Heart right ventricle (tissue), 16 donors: ENCODE data around the gene TTLL12. TPM values are rescaled to one million over a fixed set of nuclear protein-coding genes. Genes with fewer than 3 reads are reported as not detected.
A peak's percentile ranks its signal among the peaks of the same experiment; 100 is the strongest.

Experiments
- ATAC-seq, 8 donors: fragments of 200-7000 bp; cut with Tn5 transposase; one replicate each; pipeline ENCODE4 v1.9.1; 2020; ENCODE audit warnings: mild to moderate bottlenecking in 8 of 8, moderate library complexity in 8 of 8, moderate number of reproducible peaks in 1 of 8
- DNase-seq, 2 donors: peaks; one replicate each; pipeline ENCODE4 v3.0.0-alpha.2; 2020
- H3K27ac ChIP-seq, 10 donors: fragments of 200-600 bp; sonication (generic) in 2 of 10; one replicate each; pipeline versions ENCODE4 v1.5.0 to v1.8.0; 2020 to 2022; ENCODE audit warnings: mild to moderate bottlenecking in 3 of 10
- H3K27me3 ChIP-seq, 7 donors: fragments of 200-600 bp; one replicate each; pipeline ENCODE4 v1.8.0; 2021 to 2022; ENCODE audit warnings: mild to moderate bottlenecking in 2 of 7
- H3K36me3 ChIP-seq, 9 donors: fragments of 200-600 bp; sonication (generic) in 1 of 9; one replicate each; pipeline versions ENCODE4 v1.5.0 to v1.8.0; 2020 to 2022; ENCODE audit warnings: mild to moderate bottlenecking in 2 of 9
- H3K4me1 ChIP-seq, 9 donors: fragments of 200-600 bp; sonication (generic) in 1 of 9; one replicate each; pipeline versions ENCODE4 v1.5.0 to v1.8.0; 2020 to 2022; ENCODE audit warnings: mild to moderate bottlenecking in 4 of 9
- H3K4me3 ChIP-seq, 10 donors: fragments of 200-600 bp; sonication (generic) in 2 of 10; one replicate each; pipeline versions ENCODE4 v1.5.0 to v1.8.0; 2020 to 2022; ENCODE audit warnings: mild to moderate bottlenecking in 7 of 10, moderate library complexity in 2 of 10
- H3K9me3 ChIP-seq, 11 donors: fragments of 200-600 bp in 10 of 11; sonication (generic) in 2 of 11; one replicate each; pipeline versions ENCODE4 v1.5.0 to v1.8.0; 2013 to 2022; ENCODE audit warnings: mild to moderate bottlenecking in 2 of 11, control low read depth in 1 of 11, moderate library complexity in 1 of 11
- WGBS, 2 donors: extraction: QIAGEN DNeasy Blood & Tissue Kit; methylation state at CpG; one replicate each; pipeline ENCODE4 v1.1.7; 2013; ENCODE audit warnings: inconsistent platforms in 1 of 2; 5-methylcytosine and 5-hydroxymethylcytosine counted together
- intact Hi-C, 10 donors: fragments of 100-400 bp; cut with DNase I; formaldehyde crosslinking; loops; one replicate each; pipeline versions ENCODE4 v1.11.1 to v1.14.2; 2022
- polyA plus RNA-seq, 2 donors: library from polyadenylated mRNA; stranded (reverse); fragments of 200-250 nt; gene quantifications; one replicate each; pipeline ENCODE4 v1.2.3, GENCODE V29; 2013
- total RNA-seq, 10 donors: library from RNA; stranded (reverse); fragmentation: NEBNext Ultra II Directional in 3 of 10; extraction: Animal tissue kit (Norgen Biotek cat#: 25700) in 3 of 10; gene quantifications; one replicate each; pipeline versions ENCODE4 v1.2.1 to v1.2.4, GENCODE V29; 2021 to 2023
- TF ChIP-seq, protein P1 (sequence below), 9 donors: fragments of 200-600 bp; sonication (generic) in 2 of 9; IDR thresholded peaks; one replicate each; pipeline versions ENCODE4 v1.5.0 to v1.8.0; 2021 to 2022; ENCODE audit warnings: antibody characterized with exemption in 9 of 9, mild to moderate bottlenecking in 5 of 9, moderate library complexity in 1 of 9
- donor health status: Arrhythmogenic right ventricular cardiomyopathy.
- donor health status: ischemic (EF 13 %, LVEDD 7.1; RV severe dilation, severe dysfunction).
- donor health status: healthy with polysubstance abuse.
- donor health status: DM: no; HTN: yes; CAD: no.
- donor health status: DM: no; HTN: no; CAD: no.
- donor health status: ischemic (EF 25% LVEDD 6.9; RV normal size, moderate dysfunction).
- donor health status: ischemic (EF 25% LVEDD 5.7; RV mildly dilated, moderate dysfunction).
- donor health status: healthy.
- donor health status: DM: yes; HTN: yes; CAD: no.
- donor health status: Ischemic cardiomyopathy.
- donor health status: ischemic (EF 35%, LVEDD 5.7; RV mildly dilated, moderate dysfunction).
- donor health status: nonischemic (EF 11% LVEDD 7.7; RV severe dilation, severe dysfunction).
- donor health status: DM: yes; HTN: yes; CAD: no.
- donor health status: PGD.
- donor health status: ischemic (EF 29% LVEDD 5.4; RV normal size, mild dysfunction).
- donor health status: nonischemic (EF 23%, LVEDD 6.1; RV moderate dilation, normal function).

TTLL12 gene
- total and polyA plus RNA-seq, 12 donors = 8.0 to 18.9 (median 9.6) TPM

DNA sequence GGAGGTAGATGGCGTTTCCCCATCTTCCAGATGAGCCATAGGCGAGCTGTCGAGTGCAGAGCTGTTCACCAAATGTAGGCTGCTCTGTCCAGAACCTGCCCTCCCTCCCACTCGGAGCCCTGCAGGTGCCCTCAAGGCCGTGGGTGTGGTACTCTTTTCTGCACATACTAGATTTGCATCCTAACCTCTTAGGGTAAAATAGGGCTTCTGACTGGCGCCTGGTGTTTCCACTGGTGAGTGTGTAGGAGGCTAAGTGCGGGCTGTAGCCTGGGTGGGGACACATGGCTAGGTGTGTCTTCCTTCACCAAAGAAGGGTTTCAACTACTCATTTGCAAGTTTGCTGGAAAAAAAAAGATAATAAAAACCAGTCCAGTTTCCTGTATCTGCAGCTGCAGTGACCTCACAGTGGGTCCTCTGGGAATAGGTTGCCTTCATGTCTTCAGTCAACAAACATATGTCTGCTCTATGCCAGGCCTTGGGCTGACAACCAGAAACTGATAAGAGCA lies 67.9 kb downstream of the TTLL12 start:
- H3K36me3 ChIP-seq = no peaks in the 10 kb centered on the region
- TF ChIP-seq, protein P1, sequence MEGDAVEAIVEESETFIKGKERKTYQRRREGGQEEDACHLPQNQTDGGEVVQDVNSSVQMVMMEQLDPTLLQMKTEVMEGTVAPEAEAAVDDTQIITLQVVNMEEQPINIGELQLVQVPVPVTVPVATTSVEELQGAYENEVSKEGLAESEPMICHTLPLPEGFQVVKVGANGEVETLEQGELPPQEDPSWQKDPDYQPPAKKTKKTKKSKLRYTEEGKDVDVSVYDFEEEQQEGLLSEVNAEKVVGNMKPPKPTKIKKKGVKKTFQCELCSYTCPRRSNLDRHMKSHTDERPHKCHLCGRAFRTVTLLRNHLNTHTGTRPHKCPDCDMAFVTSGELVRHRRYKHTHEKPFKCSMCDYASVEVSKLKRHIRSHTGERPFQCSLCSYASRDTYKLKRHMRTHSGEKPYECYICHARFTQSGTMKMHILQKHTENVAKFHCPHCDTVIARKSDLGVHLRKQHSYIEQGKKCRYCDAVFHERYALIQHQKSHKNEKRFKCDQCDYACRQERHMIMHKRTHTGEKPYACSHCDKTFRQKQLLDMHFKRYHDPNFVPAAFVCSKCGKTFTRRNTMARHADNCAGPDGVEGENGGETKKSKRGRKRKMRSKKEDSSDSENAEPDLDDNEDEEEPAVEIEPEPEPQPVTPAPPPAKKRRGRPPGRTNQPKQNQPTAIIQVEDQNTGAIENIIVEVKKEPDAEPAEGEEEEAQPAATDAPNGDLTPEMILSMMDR (IDR thresholded peaks at IDR 0.05) = no peak
- DNase-seq (no peak), ATAC-seq (peak in 2 of 8 donors; percentile 6 to 14)
- peaks cover 0 to 7% (median 0%) of the 10 kb centered on the region in 7 donors for H3K27me3 ChIP-seq
- H3K4me1 ChIP-seq = peaks cover 0 to 25% (median 0%) of the 10 kb centered on the region in 9 donors
- no peak overlapping the region for H3K27ac ChIP-seq
- H3K4me3 ChIP-seq = no peak overlapping the region
- 77 to 80% methylated on average over 7 of the region's 7 CpGs for WGBS, 2 donors
- no peaks in the 10 kb centered on the region for H3K9me3 ChIP-seq
- intact Hi-C loops = no loop called here

DNA sequence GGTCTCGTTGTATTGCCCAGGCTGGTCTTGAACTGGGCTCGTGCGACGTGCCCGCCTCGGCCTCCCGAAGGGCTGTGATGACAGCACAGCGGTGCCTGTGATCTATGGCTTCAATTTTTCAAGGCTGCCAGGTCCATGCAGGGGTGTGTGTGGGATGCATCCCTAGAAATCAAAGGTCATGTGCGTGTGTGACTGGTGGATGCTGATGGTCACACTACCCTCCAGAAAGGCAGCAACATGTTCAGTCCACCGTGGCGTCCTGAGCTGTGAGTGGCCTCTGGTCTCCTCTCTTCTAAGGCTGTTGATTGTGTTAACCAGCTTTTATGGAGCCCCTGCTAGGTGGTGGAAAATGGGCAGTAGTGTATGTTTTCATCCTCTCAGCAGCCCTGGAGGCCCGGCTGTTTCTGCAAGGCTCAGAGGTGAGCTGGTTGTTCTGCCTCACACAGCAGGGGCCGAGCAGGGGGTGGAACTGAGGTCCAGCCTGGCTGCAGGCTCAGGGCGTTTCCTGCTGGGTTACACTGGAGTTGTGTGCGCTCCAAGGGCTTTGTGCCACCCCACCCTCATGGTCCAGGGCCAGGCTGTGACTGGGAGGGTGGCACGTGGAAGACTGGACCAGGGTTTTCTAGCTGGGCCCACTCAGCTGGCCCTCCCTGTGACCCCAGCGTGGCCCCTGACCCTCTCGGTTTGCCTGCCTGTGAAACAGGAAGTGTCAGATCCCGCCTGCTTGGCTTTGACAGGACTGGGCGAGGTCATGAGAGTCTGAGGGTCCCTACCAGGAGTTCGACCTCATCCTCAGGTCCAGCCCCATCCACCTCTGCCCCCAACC lies 68.7 kb downstream of the TTLL12 start:
- Histone ChIP-seq H3K27me3 (peaks cover 0 to 15% (median 4%) of the 10 kb centered on the region in 7 donors), H3K4me1 (peaks cover 0 to 30% (median 0%) of the 10 kb centered on the region in 9 donors), H3K36me3 (no peaks in the 10 kb centered on the region), H3K27ac (no peak overlapping the region), H3K4me3 (no peak overlapping the region), H3K9me3 (no peaks in the 10 kb centered on the region)
- DNase-seq (no peak), ATAC-seq (peak in 1 of 8 donors; percentile 26)
- intact Hi-C loops = no loop called here
- 75 to 83% methylated on average over 21 of the region's 21 CpGs for WGBS, 2 donors
- TF ChIP-seq, protein P1 (IDR thresholded peaks at IDR 0.05) = no peak

DNA sequence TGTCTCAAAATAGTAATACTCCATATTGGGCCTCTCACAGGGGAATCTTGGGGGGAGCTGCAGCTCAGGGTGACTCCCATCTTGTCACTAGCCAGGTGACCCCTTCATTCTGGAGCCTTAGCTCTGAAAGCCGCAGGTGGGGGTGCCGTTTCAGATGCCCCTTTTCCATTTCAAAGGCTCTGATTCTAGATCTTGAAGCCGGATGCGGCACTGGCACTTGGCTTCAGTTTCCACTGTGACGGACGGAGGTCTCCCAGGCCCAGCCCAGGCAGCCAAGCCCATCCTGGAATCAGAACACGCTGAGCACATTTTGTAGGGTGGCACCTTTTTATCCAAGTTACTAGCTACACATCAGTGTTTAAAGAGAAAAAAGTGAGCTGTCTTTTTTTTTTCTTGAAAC lies 70.0 kb downstream of the TTLL12 start:
- peaks cover 0 to 27% (median 16%) of the 10 kb centered on the region in 7 donors for H3K27me3 ChIP-seq
- DNase-seq = no peak
- no peaks in the 10 kb centered on the region for H3K9me3 ChIP-seq
- intact Hi-C loops = no loop called here
- H3K4me1 ChIP-seq = peaks cover 0 to 28% (median 0%) of the 10 kb centered on the region in 9 donors
- H3K36me3 ChIP-seq = no peaks in the 10 kb centered on the region
- TF ChIP-seq, protein P1 (IDR thresholded peaks at IDR 0.05) = no peak
- 89 to 94% methylated on average over 7 of the region's 7 CpGs for WGBS, 2 donors
- no peak overlapping the region for H3K27ac ChIP-seq
- no peak overlapping the region for H3K4me3 ChIP-seq
- no peak for ATAC-seq

Other genes starting within 250 kb of the TTLL12 start
- gene PACSIN2, start 172.0 kb downstream of the TTLL12 start, total RNA-seq = 10 to 100 TPM; 45.0 to 69.7 (median 57.8) TPM
- gene PACSIN2, start 172.0 kb downstream of the TTLL12 start, polyA plus RNA-seq = 10 to 100 TPM; 24.3 to 41.7 TPM
- gene TTLL1, start 97.7 kb downstream of the TTLL12 start, total RNA-seq = 10 to 100 TPM in 7 of 10 donors, 1 to 10 TPM in 3; 7.2 to 14.5 (median 11.0) TPM
- 1 to 10 TPM; 4.5 to 5.7 TPM for gene TTLL1, start 97.7 kb downstream of the TTLL12 start, polyA plus RNA-seq
- under 1 TPM in 5 of 10 donors, not detected in 5; 0.32 to 0.81 (median 0.57) TPM for gene BIK, start 76.4 kb downstream of the TTLL12 start, total RNA-seq
- under 1 TPM; 0.28 to 0.88 TPM for gene BIK, start 76.4 kb downstream of the TTLL12 start, polyA plus RNA-seq
- 10 to 100 TPM; 12.8 to 18.2 (median 15.2) TPM for gene MCAT, start 43.7 kb downstream of the TTLL12 start, total RNA-seq
- gene MCAT, start 43.7 kb downstream of the TTLL12 start, polyA plus RNA-seq = 10 to 100 TPM; 17.6 to 33.4 TPM
- gene TSPO, start 35.6 kb downstream of the TTLL12 start, total RNA-seq = 100 to 1,000 TPM in 4 of 10 donors, 10 to 100 TPM in 6; 84.7 to 173 (median 99.0) TPM
- 100 to 1,000 TPM; 231 to 258 TPM for gene TSPO, start 35.6 kb downstream of the TTLL12 start, polyA plus RNA-seq
- gene SCUBE1, start 156.2 kb upstream of the TTLL12 start, total RNA-seq = under 1 TPM in 9 of 10 donors, not detected in 1; 0.05 to 0.60 (median 0.23) TPM
- under 1 TPM; 0.01 to 0.07 TPM for gene SCUBE1, start 156.2 kb upstream of the TTLL12 start, polyA plus RNA-seq
- gene MPPED1, start 224.9 kb upstream of the TTLL12 start, total RNA-seq = not detected
- under 1 TPM in 1 of 2 donors, not detected in 1; 0.01 TPM for gene MPPED1, start 224.9 kb upstream of the TTLL12 start, polyA plus RNA-seq